HG03558 (cell line): ENCODE data around the gene MYH14.

Experiments used
- ATAC-seq: cut with Tn5 transposase; IDR thresholded peaks from one replicate; pipeline ENCODE4 v1.9.1; 2021; ENCODE audit warnings: moderate number of reproducible peaks; ENCODE audit not compliant: unreplicated experiment; ENCODE audit errors: extremely low read depth

Gene MYH14

GRCh38 chr19:50192463-50193211, 10.8 kb upstream of the MYH14 start:
- ATAC-seq = no peak

- no peak for ATAC-seq
These were observed 8.2 kb upstream of the MYH14 start for GRCh38 chr19:50195224-50195623.

- ATAC-seq = no peak
These were observed 7.0 kb upstream of the MYH14 start for GRCh38 chr19:50196322-50196932.

GRCh38 chr19:50197348-50197747, 6.1 kb upstream of the MYH14 start:
- ATAC-seq = no peak

- no peak for ATAC-seq
These were observed 4.8 kb upstream of the MYH14 start for GRCh38 chr19:50198431-50199258.

GRCh38 chr19:50199259-50199555, 4.2 kb upstream of the MYH14 start:
- ATAC-seq = no peak

GRCh38 chr19:50202386-50202785, 1.0 kb upstream of the MYH14 start:
- no peak for ATAC-seq

GRCh38 chr19:50202962-50203280, 501 bp upstream of the MYH14 start:
- ATAC-seq = no peak

GRCh38 chr19:50204081-50204428, 633 bp downstream of the MYH14 start:
- ATAC-seq = no peak

GRCh38 chr19:50204811-50205675, 1.6 kb downstream of the MYH14 start:
- ATAC-seq = no peak

- ATAC-seq = no peak
These were observed 2.3 kb downstream of the MYH14 start for GRCh38 chr19:50205681-50206138.

GRCh38 chr19:50206191-50206590, 2.8 kb downstream of the MYH14 start:
- no peak for ATAC-seq

- no peak for ATAC-seq
These were observed 4.3 kb downstream of the MYH14 start for GRCh38 chr19:50207730-50208129.

- ATAC-seq = no peak
These were observed 5.7 kb downstream of the MYH14 start for GRCh38 chr19:50209131-50209530.

GRCh38 chr19:50210425-50210824, 7.0 kb downstream of the MYH14 start:
- no peak for ATAC-seq

GRCh38 chr19:50213925-50214324, 10.5 kb downstream of the MYH14 start:
- ATAC-seq = no peak

- no peak for ATAC-seq
These were observed 11.5 kb downstream of the MYH14 start for GRCh38 chr19:50214699-50215543.

GRCh38 chr19:50215820-50216219, 12.4 kb downstream of the MYH14 start:
- no peak for ATAC-seq

- no peak for ATAC-seq
These were observed 17.7 kb downstream of the MYH14 start for GRCh38 chr19:50221087-50221486.
